Stimulated activated CD4-positive, alpha-beta T cell treated with anti-CD3 and anti-CD28 coated beads, Interleukin-15, amount 100 ng/mL, for 1 hour (primary cell): ENCODE results near the gene SLC5A2.
"Not testable (repeated sequence)": the region's sequence is repeated elsewhere in the genome, so short reads cannot be mapped to it uniquely, and the experiment has no call there.

Experiments
- DNase-seq, 2 donors: peaks; one replicate each; pipeline ENCODE4 v3.0.0-alpha.2; 2020; ENCODE audit warnings: low read depth in 1 of 2, low spot score in 1 of 2

The SLC5A2 gene

DNA sequence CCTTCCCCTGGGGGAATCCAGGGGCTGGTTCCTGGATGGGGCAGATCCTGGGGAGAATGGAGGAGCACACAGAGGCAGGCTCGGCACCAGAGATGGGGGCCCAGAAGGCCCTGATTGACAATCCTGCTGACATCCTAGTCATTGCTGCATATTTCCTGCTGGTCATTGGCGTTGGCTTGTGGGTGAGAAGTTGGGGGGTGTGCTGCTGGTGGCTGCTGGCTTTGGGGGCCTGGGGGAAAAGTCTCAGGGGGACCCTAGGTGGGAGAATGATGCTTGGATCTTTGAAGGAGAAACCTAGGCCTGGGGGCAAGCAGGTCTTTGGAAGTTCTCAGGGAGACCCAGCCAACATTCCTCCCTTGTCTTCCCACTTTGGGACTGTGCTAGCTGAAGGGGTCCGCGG, at the start of gene SLC5A2:
TSS of gene SLC5A2 (plus strand) at position 43 of the 400 bp plus-strand sequence. CDS start at position 57, 14 bp downstream.
- DNase-seq: no peak

DNA sequence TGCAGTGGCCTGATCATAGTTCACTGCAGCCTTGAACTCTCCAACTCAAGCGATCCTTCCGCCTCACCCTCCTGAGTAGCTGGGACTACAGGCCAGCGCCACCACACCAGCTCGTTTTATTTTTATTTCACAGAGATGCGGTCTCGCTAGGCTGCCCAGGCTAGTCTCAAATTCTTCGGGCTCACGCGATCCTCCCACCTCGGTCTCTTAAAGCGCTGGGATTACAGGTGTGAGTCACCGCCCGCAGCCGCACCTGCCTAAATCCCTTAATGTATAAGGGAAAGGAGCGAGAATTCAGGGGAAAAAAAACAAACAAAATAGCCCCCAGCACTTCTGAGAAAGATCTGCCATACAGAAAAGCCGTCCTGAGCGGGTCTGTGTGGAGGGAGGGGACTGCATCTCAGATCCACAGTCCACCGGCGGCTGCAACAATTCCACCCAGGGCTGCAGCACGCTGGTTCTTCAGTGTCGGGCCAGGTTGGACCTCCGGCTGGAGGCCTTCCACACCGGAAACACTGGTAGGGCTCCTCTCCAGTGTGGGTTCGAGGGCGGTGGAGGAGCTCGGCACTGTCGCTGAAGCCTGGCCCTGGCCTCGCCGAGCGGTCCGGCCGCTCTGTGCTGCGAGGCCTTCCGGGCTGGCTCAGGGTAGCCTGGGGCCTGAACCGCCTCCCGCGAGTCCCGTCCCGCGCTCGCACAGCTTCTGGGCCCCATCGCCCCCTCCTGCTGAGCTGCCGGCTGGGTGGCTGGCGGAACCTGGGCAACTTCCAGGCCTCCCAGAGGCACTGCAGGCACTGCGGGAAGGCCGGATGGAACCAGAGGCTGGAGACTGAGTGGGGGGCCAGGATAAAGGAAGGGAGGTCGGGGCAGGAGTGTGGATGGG, 47.3 kb upstream of the SLC5A2 start:
- DNase-seq: no peak

DNA sequence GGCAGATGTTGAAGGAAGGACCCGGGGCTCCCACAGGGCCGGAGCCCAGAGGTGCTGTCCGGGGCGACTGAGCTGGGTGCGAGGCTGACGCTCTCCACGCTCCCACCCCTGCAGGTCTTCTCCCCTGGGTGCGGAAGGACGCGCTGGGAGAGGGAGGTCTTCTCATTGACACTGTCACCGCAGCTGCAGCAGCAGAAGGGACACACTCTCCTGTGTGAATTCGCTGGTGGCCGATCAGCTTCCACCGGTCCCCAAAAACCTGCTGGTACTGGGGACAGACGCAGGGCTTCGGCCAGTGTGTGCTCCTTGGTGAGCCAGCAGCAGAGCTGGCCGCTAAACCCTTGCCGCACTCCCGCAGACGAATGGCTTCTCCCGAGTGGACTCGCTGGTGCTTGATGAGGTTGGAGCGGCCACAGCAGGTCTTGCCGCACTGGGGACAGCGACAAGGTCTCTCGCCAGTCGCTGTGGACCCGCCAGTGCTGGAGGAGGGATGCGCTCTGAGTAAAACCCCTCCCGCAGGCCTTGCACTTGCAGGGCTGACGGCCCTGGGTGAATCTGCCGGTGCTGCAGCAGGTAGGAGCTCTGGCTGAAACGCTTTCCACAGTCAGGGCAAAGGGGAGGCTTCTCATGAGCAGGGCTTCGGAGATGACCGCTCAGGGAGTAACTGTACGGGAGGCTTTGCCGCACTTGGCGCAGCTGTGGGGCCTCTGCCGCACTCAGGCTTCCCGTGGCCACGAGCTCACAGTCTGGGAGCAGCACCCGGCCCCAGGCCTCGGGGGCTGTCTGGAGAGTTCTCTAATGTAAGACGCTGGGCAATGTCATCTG, 46.5 kb upstream of the SLC5A2 start:
- DNase-seq: no peak

DNA sequence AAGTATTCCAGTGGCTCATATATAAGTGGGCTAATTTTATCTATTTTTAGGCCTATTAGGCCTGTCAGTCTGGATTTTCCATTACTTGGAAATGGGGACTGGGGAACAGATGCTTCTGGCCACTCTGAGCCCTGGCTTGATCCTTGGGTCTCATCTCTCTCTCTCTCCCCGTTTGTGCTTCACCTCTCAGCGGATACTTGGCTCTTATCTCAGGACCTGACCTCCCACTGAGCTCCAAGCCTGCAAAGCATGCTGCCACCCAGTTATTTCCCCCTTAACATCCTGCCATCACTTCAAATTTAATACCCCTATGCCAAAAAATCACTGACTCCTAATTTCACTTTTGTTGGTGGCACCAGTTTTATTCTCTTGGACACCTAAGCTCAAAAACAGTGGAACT, 44.5 kb upstream of the SLC5A2 start:
- DNase-seq: no peak

DNA sequence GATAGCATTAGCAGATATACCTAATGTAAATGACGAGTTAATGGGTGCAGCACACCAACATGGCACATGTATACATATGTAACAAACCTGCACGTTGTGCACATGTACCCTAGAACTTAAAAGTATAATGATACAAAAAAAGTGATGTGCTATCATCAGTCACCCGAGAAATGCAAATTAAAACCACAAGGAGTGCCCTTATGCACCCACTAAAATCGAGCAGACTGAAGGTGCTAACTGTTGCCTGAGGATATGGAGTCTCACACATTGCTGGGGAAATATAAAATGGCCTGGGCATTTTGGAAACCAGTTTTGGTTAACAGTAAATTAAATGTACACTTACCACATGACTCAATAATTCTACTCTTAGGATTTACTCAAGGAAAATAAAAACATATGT, 43.9 kb upstream of the SLC5A2 start:
- not testable (repeated sequence) for DNase-seq

- no peak for DNase-seq
Observed at GRCh38 chr16:31439519-31439918, 43.4 kb upstream of the SLC5A2 start.

DNA sequence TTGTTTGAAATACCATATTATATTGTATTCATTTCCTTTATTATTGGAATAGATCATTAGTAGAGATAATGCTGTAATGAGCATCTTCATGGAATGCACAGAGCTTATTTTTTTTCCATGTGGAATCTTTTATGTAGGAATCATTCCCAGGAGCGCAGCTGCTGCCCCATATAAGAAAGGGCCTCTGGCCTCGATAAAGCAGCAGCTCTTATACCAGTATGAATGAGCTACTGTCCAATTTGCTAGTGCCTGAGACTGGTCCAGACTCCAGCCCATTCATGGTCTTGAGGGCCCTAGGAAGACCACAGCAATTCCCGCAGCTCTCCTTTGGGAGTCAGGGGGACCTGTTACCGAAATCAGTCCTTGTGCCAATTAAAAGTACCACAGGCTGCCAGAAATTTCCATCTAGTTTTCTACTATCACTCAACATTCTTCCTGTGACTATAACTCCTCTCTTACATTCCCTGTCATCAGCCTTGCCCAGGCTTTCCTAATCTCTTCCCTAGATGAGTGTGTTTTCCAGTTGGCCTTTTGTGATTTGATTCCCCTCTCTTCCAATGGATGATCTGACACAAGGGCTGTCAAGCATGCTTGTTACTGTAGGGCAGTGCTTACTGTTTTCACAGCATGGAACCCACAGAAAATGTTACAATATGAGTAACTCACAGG, 42.3 kb upstream of the SLC5A2 start:
- DNase-seq: no peak

DNA sequence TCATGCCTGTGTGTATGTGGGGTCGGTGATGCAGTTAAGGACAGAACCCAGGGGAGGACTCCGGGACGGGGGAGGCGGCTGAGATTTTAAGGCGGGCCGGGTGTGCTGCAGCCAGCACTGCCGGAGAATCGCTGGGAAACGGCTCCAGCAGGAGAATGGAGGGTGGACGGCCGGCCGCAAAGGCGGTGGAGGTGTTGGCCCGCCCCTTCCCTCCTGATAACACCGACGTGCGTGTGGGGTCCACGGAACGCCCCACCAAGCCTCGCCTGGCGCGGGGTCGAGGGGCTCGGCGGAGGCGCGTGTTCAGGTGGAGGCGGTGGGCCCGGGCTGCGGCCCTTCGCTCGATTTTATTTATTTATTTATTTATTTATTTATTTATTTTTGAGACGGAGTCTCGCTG, 41.0 kb upstream of the SLC5A2 start:
- no peak for DNase-seq

DNA sequence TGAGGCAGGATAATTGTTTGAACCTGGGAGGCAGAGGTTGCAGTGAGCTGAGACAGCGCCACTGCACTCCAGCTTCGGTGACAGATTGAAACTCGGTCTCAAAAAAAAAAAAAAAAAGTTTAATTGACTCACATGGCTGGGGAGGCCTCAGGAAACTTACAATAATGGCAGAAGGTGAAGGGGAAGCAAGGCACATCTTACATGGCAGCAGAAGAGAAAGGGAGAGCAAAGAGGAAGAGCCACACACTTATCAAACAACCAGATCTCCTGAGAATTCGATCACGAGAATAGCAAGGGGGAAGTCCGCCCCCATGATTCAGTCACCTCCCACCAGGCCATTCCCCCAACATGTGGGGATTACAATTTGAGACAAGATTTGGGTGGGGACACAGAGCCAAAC, 37.0 kb upstream of the SLC5A2 start:
- not testable (repeated sequence) for DNase-seq

GRCh38 chr16:31451201-31451600, 31.7 kb upstream of the SLC5A2 start:
- DNase-seq: no peak

DNA sequence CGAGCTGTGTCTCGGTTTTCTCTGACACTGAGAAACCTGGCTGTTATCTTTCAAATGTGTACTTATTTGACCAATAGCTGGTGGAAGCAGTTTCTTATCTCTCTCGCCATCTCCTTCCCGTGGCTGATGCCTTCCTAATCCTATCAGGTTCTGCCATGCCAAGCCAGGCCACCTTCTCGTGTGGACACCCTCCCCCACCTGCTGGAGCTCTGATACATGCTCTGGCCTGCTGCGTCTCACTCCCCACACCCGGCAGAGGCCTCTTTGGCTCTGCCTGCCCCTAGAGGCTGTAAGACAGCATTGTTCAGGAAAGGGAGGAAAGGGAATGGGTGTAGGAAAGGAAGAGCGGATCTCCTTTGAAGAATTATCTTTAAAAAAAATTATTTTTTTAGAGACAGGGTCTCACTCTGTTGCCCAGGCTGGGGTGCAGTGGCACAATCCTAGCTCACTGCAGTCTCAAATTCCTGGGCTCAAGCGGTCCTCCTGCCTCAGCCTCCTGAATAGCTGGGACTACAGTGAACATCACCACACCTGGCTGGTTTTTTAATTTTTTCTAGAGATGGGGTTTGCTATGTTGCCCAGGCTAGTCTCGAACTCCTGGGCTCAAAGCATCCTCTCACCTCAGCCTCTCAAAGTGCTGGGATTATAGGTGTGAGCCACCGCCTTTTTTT, 31.1 kb upstream of the SLC5A2 start:
- no peak for DNase-seq

DNA sequence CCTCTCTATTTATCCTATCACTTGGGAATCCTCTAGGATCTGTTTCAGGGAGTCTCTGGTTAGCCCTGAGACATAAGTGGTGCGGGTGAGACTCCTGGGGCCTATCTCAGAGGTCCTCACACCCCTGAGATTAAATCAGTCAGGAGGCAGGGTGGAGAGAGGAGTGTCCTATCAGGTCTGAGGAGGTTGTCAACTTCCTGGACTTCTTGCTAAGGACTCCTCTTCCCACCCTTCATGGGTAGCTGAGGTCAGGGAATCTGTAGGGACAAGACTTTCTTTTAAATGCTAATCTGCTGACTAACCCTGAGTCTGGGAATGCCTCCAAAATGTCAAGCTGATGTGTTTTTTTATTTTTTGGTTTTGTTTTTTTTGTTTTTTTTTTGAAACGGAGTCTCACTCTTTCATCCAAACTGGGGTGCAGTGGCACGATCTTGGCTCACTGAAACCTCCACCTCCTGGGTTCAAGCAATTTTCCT, 30.3 kb upstream of the SLC5A2 start:
- DNase-seq: no peak

- DNase-seq: no peak
Observed at GRCh38 chr16:31453255-31454204, 29.4 kb upstream of the SLC5A2 start.

DNA sequence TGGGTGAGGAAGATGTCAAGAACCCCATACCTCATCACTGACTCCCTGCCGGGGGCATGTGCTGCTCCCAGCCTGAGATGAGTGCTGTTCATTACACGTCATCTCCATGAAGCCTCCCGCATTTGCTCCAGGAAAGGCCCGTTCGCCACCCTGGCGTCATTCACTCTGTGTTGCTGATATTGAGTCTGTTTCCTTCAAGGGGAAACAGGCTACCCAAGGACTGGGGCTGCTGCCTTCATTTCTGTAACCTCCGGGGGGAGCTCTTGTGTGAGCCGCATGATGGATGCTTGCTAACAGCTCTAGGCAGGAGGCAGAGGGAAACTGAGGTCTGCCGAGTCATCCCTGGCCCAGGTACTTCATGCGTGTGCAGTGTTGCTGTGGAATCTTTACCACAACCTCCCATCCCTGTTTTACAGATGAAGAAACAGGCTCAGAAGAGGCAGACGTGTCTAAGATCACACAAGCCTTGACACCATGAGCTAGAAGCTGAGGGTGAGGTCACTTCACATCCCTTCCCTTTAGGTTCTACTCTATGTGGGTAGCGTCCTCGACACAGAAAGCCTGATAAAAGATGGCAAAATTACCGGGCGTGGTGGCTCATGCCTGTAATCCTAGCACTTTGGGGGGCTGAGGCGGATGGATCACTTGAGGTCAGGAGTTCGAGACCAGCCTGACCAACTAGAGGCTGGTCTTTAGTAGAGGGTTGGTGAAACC, 27.2 kb upstream of the SLC5A2 start:
- DNase-seq: no peak

- DNase-seq: no peak
Observed at GRCh38 chr16:31456988-31457360, 25.9 kb upstream of the SLC5A2 start.

GRCh38 chr16:31458073-31458843, 24.7 kb upstream of the SLC5A2 start:
- DNase-seq: peak; percentile 28 to 29

DNA sequence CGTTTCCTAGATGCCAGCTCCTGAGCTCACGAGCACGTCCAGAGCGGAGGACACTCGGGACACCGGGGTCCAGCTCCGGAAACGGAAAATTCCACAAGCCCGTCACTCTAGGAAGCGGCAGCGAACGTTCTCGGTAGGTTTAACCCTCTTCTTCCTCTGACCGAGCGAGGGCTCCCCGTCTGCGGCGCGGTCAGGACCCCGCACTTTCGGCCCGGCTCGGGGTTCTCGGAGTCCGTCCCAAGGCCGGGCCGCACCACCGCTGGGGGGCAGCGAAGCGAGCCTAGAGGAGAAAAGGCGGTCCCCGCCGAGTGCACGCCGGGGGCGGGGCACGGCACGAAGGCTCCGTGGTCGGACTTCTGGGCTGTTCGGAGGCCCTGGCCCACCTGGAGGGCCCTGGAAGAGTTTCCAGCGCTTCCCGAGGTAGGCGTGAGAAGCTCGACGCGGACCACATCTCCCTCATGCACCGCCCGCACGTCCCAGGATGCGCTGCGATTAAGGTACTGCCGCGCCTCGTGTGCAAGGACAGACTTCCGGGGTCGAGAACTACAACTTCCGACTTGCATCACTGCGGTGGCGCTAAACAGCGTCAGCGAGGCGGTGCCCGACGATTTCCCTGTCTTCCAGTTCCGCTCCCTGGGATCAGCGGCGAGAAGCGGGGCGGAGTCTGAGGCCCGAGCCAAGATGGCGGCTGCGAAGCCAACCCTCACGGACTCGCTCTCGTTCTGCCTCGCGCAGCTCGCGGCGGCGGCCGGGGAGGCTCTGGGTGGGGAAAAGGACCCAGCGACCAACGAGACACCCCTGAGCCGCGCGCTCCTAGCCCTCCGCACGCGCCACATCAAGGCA, 23.9 kb upstream of the SLC5A2 start, which contains the start of gene ARMC5:
TSS of gene ARMC5 (plus strand) at position 658 of the 843 bp plus-strand sequence. CDS start at position 682, 24 bp downstream.
- DNase-seq: peak; percentile 91 to 92
